Choroid plexus epithelial cell (primary cell): Measurements from ENCODE around the gene DAZAP1.

ENCODE experiments used
- DNase-seq: peaks from one replicate; pipeline ENCODE4 v3.0.0-alpha.2; 2010; ENCODE audit warnings: low read depth
- H3K4me3 ChIP-seq: 2 replicates; pipeline ENCODE4 v1.5.1; 2011; ENCODE audit warnings: low read depth, mild to moderate bottlenecking, control low read depth, low read length, moderate library complexity
- TF ChIP-seq, protein P1 (sequence below): conservative IDR thresholded peaks from 2 replicates; pipeline ENCODE4 v1.5.1; 2011; ENCODE audit warnings: low read depth, mild to moderate bottlenecking, control low read depth, inconsistent platforms, low read length, moderate library complexity

The DAZAP1 gene

DNA sequence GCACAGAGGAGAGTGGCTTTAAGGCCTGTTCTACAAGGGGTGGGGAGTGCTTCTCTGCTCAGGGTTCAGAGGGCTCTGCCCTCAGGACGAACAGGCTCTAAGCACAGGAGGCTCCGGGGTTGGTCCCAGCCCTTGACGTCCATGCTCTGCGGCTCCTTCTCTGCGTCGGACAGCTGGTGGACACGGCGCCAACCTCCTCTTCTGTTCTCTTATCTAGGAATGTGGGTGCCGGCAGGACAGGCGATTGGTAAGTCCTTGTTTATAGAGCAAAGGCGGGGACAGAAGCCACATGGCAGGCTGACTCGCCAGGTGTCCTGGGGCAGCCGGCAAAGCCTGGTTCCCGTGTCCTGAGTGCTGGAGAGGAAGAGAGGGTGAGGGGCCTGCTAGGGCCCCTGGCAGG lies 22.4 kb downstream of the DAZAP1 start:
- no peak for DNase-seq
- no peak overlapping the region for H3K4me3 ChIP-seq
- TF ChIP-seq, protein P1, sequence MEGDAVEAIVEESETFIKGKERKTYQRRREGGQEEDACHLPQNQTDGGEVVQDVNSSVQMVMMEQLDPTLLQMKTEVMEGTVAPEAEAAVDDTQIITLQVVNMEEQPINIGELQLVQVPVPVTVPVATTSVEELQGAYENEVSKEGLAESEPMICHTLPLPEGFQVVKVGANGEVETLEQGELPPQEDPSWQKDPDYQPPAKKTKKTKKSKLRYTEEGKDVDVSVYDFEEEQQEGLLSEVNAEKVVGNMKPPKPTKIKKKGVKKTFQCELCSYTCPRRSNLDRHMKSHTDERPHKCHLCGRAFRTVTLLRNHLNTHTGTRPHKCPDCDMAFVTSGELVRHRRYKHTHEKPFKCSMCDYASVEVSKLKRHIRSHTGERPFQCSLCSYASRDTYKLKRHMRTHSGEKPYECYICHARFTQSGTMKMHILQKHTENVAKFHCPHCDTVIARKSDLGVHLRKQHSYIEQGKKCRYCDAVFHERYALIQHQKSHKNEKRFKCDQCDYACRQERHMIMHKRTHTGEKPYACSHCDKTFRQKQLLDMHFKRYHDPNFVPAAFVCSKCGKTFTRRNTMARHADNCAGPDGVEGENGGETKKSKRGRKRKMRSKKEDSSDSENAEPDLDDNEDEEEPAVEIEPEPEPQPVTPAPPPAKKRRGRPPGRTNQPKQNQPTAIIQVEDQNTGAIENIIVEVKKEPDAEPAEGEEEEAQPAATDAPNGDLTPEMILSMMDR: no peak

DNA sequence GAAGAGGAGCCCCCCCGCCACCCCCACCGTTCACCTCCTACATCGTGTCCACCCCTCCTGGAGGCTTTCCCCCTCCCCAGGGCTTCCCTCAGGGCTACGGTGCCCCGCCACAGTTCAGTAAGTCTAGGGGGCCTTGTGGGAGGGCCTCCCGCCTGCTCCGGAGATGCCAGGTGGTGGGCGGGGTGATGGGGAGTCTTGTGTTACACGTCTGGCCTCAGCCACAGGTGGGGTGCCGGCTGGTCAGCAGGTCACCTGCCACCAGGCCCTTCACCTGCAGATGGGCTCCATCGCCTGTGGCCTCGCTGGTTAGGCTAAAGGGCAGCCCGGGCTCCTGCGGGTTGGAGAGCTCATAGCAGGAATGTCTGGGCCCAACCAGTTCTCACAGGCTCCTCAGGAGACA lies 22.9 kb downstream of the DAZAP1 start:
- no peak overlapping the region for H3K4me3 ChIP-seq
- no peak for DNase-seq
- TF ChIP-seq, protein P1: no peak

DNA sequence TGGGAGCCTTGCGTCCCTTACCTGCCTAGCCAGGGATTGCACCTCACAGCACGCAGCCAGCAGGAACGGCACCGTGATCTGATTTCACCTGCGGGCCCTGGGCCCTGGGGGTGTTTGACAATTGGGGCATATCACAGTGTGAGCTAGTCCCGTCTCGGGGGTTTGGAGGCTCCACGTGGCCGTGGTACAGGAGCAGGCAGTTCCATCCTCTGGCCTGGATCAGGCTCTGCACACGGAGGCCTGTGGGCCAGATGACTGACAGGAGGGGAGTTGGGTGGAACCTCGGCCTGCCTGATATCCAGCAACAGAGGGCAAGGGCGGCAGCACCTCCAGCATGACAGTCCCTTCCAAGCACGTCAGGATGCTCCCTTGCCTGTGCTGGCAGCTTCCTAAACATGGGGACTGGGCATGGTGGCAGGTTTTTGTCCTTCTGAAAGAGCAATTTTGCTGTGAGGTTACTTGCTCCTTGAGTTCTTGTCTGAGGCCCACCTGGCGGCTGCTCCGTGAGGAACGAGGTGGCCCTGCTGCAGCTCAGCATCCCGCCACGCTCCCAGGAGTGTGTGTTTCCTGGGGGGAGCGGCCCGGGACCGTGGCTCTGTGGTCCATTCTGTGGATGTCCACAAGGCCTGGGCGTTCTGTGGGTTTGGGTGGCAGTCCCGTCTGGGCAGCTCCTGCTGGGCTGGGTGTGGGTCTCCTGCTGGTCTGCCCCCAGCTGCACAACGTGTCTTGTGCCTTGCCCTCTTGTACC lies 24.5 kb downstream of the DAZAP1 start:
- TF ChIP-seq, protein P1: no peak
- no peak for DNase-seq
- no peak overlapping the region for H3K4me3 ChIP-seq

DNA sequence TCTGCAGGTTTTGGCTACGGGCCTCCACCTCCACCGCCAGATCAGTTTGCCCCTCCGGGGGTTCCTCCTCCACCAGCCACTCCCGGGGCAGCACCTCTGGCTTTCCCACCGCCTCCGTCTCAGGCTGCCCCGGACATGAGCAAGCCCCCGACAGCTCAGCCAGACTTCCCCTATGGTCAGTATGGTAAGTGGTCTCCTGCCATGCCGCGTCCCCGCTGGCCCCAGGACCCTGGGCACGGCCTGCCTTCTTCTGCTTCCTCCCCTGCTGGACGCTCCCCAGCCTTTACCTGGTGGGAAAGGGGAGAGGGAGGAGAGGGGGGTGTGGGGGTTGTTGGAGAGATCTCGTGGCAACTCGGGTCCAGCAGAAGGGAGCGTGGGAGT lies 25.1 kb downstream of the DAZAP1 start:
- H3K4me3 ChIP-seq: no peak overlapping the region
- TF ChIP-seq, protein P1: no peak
- DNase-seq: no peak

DNA sequence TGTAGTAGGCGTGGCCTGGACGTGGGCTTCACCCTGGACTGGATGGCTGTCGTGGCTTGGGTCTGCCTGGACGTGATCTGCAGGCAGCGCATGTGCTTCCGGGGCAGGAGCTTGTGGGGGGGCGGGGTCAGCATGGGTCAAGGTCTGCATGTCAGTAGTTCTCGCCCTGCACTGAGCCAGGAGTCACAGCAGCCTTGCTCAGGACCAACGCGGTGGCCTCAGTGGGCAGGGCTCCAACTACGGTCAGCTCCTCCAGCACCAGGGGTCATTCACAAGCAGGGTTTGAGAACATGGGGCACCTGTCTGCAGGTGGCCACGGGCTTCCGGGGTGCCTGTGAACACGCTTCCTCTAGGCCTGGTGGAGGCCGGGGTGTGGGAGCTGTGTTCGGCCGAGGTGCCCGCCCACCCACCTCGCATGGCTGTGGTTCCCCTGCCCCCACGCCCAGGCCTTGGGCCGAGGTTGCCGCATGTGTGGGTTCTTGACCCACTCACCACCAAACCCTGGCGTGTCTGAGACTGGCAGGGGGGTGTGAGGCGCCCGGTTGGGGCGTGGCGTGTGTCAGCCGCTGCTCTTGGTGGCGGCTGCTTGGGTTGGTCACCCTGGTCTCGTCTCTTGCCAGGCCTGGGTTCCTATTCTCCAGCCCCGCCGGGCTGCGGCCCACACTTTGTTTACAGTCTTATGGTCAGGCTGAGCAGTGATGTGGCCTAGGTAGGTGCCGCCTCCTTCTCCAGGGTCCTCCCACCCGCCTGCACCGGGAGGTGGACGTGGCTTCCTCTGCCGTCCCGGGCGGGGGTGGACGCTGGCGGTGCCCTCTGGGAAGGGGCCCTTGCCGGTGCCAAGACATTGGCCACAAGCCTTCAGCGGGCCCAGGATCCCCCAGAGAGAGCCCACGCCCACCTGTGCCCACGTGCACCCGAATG lies 26.0 kb downstream of the DAZAP1 start:
- TF ChIP-seq, protein P1: no peak
- DNase-seq: no peak
- H3K4me3 ChIP-seq: no peak overlapping the region

DNA sequence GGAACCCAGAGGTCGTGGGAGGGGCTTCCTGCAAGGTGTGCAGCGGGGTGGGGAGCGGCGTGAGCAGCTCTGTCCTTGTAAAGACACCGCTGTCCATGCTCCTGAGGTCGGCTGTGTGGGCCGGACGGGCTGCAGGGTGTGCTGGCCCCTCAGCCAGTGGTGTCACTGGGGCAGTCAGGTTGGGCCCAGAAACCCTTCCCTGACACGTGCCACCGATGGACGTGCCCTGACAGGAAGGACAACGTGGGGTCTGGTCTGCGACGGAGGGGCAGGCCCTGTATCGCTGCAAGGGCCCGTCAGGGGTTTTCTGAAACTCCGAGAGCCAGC lies 26.6 kb downstream of the DAZAP1 start:
- DNase-seq: no peak
- TF ChIP-seq, protein P1: no peak
- H3K4me3 ChIP-seq: no peak overlapping the region

DNA sequence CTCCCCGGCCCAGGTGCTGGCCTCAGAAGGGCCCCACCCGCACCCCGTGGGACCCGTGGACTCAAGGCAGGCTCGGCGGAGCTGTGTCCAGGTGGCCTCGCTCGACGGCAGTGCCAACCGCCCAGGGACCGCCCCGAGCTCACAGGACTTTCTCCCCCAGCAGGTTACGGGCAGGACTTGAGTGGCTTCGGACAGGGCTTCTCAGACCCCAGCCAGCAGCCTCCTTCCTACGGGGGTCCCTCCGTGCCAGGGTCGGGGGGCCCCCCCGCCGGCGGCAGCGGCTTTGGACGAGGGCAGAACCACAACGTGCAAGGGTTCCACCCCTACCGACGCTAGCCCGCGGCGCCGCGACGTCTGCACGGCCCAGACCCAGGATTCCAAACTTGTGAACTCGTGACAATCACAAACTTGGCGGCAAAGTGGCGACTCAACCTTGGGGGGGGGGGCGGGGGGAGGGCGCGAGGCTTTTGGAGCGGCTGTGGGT lies 27.2 kb downstream of the DAZAP1 start:
- DNase-seq: no peak
- TF ChIP-seq, protein P1: no peak
- no peak overlapping the region for H3K4me3 ChIP-seq
